GM23338 (cell line): ENCODE measurements around the gene LEKR1. TPM values are rescaled to one million over a fixed set of nuclear protein-coding genes. Genes with fewer than 3 reads are reported as not detected.
A peak's percentile ranks its signal among the peaks of the same experiment; 100 is the strongest.

Source experiments
- ATAC-seq: fragments of 200-7000 bp; cut with Tn5 transposase; 3 replicates; pipeline ENCODE4 v1.9.1; 2020
- DNase-seq: peaks from one replicate; pipeline ENCODE4 v3.0.0-alpha.2; 2015; ENCODE audit warnings: low spot score
- H2AFZ ChIP-seq: fragments of 200-600 bp; sonication (generic); 2 replicates; pipeline ENCODE4 v1.8.0; 2016; ENCODE audit warnings: antibody characterized with exemption, mild to moderate bottlenecking, moderate library complexity
- H3F3A ChIP-seq: fragments of 200-600 bp; sonication (generic); replicated peaks from 2 replicates; pipeline ENCODE4 v1.8.0; 2017; ENCODE audit warnings: antibody characterized with exemption, mixed run types, low read depth
- H3K27ac ChIP-seq: fragments of 200-600 bp; sonication (generic); 2 replicates; pipeline ENCODE4 v1.6.1; 2016; ENCODE audit warnings: low read depth
- H3K27me3 ChIP-seq: fragments of 200-600 bp; sonication (generic); 2 replicates; pipeline ENCODE4 v1.8.0; 2016; ENCODE audit warnings: mild to moderate bottlenecking, mixed run types, moderate library complexity; ENCODE audit not compliant: insufficient read depth
- H3K36me3 ChIP-seq: fragments of 200-600 bp; sonication (generic); 2 replicates; pipeline ENCODE4 v1.8.0; 2016; ENCODE audit warnings: mild to moderate bottlenecking; ENCODE audit not compliant: insufficient read depth
- H3K4me1 ChIP-seq: fragments of 200-600 bp; sonication (generic); 2 replicates; pipeline ENCODE4 v1.8.0; 2016; ENCODE audit warnings: mild to moderate bottlenecking, moderate library complexity; ENCODE audit not compliant: insufficient read depth
- H3K4me2 ChIP-seq: fragments of 200-600 bp; sonication (generic); 2 replicates; pipeline ENCODE4 v1.7.1; 2017; ENCODE audit warnings: mixed run types
- H3K4me3 ChIP-seq: fragments of 200-600 bp; sonication (generic); 2 replicates; pipeline ENCODE4 v1.6.1; 2016; ENCODE audit warnings: mixed run types
- H3K79me2 ChIP-seq: fragments of 200-600 bp; sonication (generic); replicated peaks from 2 replicates; pipeline ENCODE4 v1.8.0; 2017; ENCODE audit warnings: mild to moderate bottlenecking; ENCODE audit not compliant: insufficient read depth
- H3K9me2 ChIP-seq: fragments of 200-600 bp; sonication (generic); 2 replicates; pipeline ENCODE4 v1.8.0; 2017; ENCODE audit not compliant: insufficient read depth
- H4K20me1 ChIP-seq: fragments of 200-600 bp; sonication (generic); replicated peaks from 2 replicates; pipeline ENCODE4 v1.8.0; 2017; ENCODE audit warnings: mild to moderate bottlenecking; ENCODE audit not compliant: insufficient read depth
- H3K27ac Mint-ChIP-seq: 2 replicates; pipeline ENCODE4 v1.8.0; 2020; ENCODE audit warnings: inconsistent platforms, mild to moderate bottlenecking, moderate library complexity, mixed read lengths
- H3K27me3 Mint-ChIP-seq: 3 replicates; pipeline ENCODE4 v1.8.0; 2022; ENCODE audit warnings: low read depth, mild to moderate bottlenecking, moderate library complexity, mixed read lengths, inconsistent platforms; ENCODE audit not compliant: insufficient read depth, poor library complexity
- H3K36me3 Mint-ChIP-seq: 3 replicates; pipeline ENCODE4 v1.8.0; 2021; ENCODE audit warnings: low read depth, mild to moderate bottlenecking, inconsistent platforms, moderate library complexity, mixed read lengths
- H3K4me1 Mint-ChIP-seq: 3 replicates; pipeline ENCODE4 v1.8.0; 2020; ENCODE audit warnings: mild to moderate bottlenecking, inconsistent platforms, mixed read lengths
- H3K4me3 Mint-ChIP-seq: 3 replicates; pipeline ENCODE4 v1.8.0; 2021; ENCODE audit warnings: moderate library complexity, mild to moderate bottlenecking, inconsistent platforms, mixed read lengths
- H3K9me3 Mint-ChIP-seq: 3 replicates; pipeline ENCODE4 v1.8.0; 2020; ENCODE audit warnings: moderate library complexity, mild to moderate bottlenecking, inconsistent platforms, mixed read lengths
- CREB1 ChIP-seq: fragments of 250-450 bp; sonication (Bioruptor Pico); IDR thresholded peaks from 2 replicates; pipeline ENCODE4 v1.5.0; 2020; ENCODE audit warnings: low read depth, mild to moderate bottlenecking, moderate library complexity
- CTCF ChIP-seq, 2 experiments: fragments of 200-600 bp in 1 of 2; sonication (generic) in 1 of 2; conservative IDR thresholded peaks; 2 replicates each; pipeline versions ENCODE4 v1.5.1 to v1.6.1; 2016 to 2017; ENCODE audit warnings: antibody characterized with exemption in 2 of 2, low read depth in 2 of 2, mild to moderate bottlenecking in 2 of 2, moderate library complexity in 1 of 2
- EZH2phosphoT487 ChIP-seq: fragments of 200-600 bp; sonication (generic); IDR thresholded peaks from one replicate; pipeline ENCODE4 v1.8.1; 2018; ENCODE audit warnings: antibody characterized with exemption; ENCODE audit not compliant: unreplicated experiment
- JUNB ChIP-seq: IDR thresholded peaks from one replicate; pipeline ENCODE4 v1.6.1; 2016; ENCODE audit warnings: antibody characterized with exemption; ENCODE audit not compliant: unreplicated experiment
- NANOG ChIP-seq: IDR thresholded peaks from 2 replicates; pipeline ENCODE4 v1.6.1; 2016; ENCODE audit warnings: antibody characterized with exemption, borderline replicate concordance
- POLR2AphosphoS5 ChIP-seq: IDR thresholded peaks from 2 replicates; pipeline ENCODE4 v1.6.1; 2016; ENCODE audit warnings: antibody characterized with exemption, low read depth
- REST ChIP-seq: IDR thresholded peaks from one replicate; pipeline ENCODE4 v1.6.1; 2018; ENCODE audit warnings: antibody characterized with exemption; ENCODE audit not compliant: unreplicated experiment
- ZNF114 ChIP-seq: fragments of 250-450 bp; sonication (Bioruptor Pico); IDR thresholded peaks from 2 replicates; pipeline ENCODE4 v1.5.0; 2020; ENCODE audit warnings: mild to moderate bottlenecking, moderate library complexity
- ZNF331 ChIP-seq: fragments of 250-450 bp; sonication (Bioruptor Pico); IDR thresholded peaks from 2 replicates; pipeline ENCODE4 v1.5.0; 2020; ENCODE audit warnings: low read depth, mild to moderate bottlenecking, moderate library complexity
- polyA plus RNA-seq: library from polyadenylated mRNA; unstranded; fragments of >200 nt; fragmentation: Nextera tagmentation; extraction: Ambion mirVana; gene quantifications from 2 replicates; pipeline ENCODE4 v1.2.1, GENCODE V29; 2016
- total RNA-seq: library from RNA; depleted of rRNA; stranded (reverse); fragments of >200 nt; shearing (Covaris generic); gene quantifications from 2 replicates; pipeline ENCODE4 v1.2.3, GENCODE V29; 2014
- TF ChIP-seq, protein P1 (sequence below): fragments of 250-450 bp; sonication (Bioruptor Pico); IDR thresholded peaks from 2 replicates; pipeline ENCODE4 v1.5.0; 2020; ENCODE audit warnings: mild to moderate bottlenecking, moderate library complexity

LEKR1 gene
- total and polyA plus RNA-seq, 2 experiments from 2014 or later = not detected

DNA sequence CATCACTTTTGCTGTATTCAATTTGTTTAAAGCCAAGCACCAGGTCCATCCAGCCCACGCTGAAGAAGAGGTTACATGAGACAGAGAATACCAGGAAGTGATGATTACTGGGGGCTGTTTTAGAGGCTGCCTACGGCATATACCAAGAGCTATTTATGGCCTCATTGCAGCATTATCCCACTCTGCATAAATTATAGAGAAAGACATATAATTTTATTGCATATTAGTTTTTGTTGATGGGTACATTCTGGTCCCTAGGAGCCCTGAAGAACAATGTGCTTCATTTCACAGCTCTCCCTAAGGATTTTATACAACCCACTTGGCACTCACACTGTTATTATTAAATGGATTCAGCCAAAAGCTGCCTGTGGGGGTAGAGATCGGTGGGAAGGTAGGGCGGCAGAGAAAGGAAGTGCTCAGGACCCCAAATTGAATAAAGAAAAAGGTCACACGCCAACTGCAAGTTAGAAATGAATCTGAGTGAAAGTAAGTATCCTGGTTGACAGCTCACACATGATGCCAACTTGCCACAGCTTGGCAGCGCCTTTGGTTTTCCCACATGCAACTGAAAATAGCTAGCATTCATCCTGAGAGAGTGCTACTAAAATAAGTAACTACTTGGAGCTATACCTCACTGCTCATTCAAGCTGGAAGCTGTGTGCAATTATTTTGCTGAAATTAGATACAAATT, 260.1 kb downstream of the LEKR1 start:
- H3K9me2 ChIP-seq = no peaks in the 10 kb centered on the region
- Mint-ChIP-seq H3K27me3 (peaks cover 10% of the 10 kb centered on the region), H3K27ac (no peak overlapping the region), H3K9me3 (no peaks in the 10 kb centered on the region), H3K4me1 (peaks cover 38% of the 10 kb centered on the region), H3K36me3 (no peaks in the 10 kb centered on the region), H3K4me3 (no peak overlapping the region)
- no peaks in the 10 kb centered on the region for H3K36me3 ChIP-seq
- H3K4me3 ChIP-seq = no peak overlapping the region
- H3K4me2 ChIP-seq = no peak overlapping the region
- no peak overlapping the region for H3K27ac ChIP-seq
- no peaks in the 10 kb centered on the region for H3K27me3 ChIP-seq
- H3F3A ChIP-seq = no peaks in the 10 kb centered on the region
- no peaks in the 10 kb centered on the region for H3K79me2 ChIP-seq
- DNase-seq (no peak), ATAC-seq (no peak)
- H2AFZ ChIP-seq = no peak overlapping the region
- TF ChIP-seq EZH2phosphoT487 (no peak), NANOG (no peak), REST (no peak), JUNB (no peak)
- H3K4me1 ChIP-seq = peaks cover 20% of the 10 kb centered on the region
- no peaks in the 10 kb centered on the region for H4K20me1 ChIP-seq

- ATAC-seq = no peak
- Histone ChIP-seq H3K27ac (no peak overlapping the region), H3K4me3 (no peak overlapping the region)
- TF ChIP-seq POLR2AphosphoS5 (no peak), CREB1 (CRISPR knock-in tag) (no peak), CTCF (conservative IDR thresholded peaks at IDR 0.05; ENCODE audit: low read depth in 2 of 2) (no peak), NANOG (no peak), ZNF331 (no peak), ZNF114 (no peak)
- TF ChIP-seq, protein P1, sequence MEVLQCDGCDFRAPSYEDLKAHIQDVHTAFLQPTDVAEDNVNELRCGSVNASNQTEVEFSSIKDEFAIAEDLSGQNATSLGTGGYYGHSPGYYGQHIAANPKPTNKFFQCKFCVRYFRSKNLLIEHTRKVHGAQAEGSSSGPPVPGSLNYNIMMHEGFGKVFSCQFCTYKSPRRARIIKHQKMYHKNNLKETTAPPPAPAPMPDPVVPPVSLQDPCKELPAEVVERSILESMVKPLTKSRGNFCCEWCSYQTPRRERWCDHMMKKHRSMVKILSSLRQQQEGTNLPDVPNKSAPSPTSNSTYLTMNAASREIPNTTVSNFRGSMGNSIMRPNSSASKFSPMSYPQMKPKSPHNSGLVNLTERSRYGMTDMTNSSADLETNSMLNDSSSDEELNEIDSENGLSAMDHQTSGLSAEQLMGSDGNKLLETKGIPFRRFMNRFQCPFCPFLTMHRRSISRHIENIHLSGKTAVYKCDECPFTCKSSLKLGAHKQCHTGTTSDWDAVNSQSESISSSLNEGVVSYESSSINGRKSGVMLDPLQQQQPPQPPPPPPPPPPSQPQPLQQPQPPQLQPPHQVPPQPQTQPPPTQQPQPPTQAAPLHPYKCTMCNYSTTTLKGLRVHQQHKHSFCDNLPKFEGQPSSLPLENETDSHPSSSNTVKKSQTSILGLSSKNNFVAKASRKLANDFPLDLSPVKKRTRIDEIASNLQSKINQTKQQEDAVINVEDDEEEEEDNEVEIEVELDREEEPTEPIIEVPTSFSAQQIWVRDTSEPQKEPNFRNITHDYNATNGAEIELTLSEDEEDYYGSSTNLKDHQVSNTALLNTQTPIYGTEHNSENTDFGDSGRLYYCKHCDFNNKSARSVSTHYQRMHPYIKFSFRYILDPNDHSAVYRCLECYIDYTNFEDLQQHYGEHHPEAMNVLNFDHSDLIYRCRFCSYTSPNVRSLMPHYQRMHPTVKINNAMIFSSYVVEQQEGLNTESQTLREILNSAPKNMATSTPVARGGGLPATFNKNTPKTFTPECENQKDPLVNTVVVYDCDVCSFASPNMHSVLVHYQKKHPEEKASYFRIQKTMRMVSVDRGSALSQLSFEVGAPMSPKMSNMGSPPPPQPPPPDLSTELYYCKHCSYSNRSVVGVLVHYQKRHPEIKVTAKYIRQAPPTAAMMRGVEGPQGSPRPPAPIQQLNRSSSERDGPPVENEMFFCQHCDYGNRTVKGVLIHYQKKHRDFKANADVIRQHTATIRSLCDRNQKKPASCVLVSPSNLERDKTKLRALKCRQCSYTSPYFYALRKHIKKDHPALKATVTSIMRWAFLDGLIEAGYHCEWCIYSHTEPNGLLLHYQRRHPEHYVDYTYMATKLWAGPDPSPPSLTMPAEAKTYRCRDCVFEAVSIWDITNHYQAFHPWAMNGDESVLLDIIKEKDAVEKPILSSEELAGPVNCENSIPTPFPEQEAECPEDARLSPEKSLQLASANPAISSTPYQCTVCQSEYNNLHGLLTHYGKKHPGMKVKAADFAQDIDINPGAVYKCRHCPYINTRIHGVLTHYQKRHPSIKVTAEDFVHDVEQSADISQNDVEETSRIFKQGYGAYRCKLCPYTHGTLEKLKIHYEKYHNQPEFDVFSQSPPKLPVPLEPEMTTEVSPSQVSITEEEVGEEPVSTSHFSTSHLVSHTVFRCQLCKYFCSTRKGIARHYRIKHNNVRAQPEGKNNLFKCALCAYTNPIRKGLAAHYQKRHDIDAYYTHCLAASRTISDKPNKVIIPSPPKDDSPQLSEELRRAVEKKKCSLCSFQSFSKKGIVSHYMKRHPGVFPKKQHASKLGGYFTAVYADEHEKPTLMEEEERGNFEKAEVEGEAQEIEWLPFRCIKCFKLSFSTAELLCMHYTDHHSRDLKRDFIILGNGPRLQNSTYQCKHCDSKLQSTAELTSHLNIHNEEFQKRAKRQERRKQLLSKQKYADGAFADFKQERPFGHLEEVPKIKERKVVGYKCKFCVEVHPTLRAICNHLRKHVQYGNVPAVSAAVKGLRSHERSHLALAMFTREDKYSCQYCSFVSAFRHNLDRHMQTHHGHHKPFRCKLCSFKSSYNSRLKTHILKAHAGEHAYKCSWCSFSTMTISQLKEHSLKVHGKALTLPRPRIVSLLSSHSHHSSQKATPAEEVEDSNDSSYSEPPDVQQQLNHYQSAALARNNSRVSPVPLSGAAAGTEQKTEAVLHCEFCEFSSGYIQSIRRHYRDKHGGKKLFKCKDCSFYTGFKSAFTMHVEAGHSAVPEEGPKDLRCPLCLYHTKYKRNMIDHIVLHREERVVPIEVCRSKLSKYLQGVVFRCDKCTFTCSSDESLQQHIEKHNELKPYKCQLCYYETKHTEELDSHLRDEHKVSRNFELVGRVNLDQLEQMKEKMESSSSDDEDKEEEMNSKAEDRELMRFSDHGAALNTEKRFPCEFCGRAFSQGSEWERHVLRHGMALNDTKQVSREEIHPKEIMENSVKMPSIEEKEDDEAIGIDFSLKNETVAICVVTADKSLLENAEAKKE (CRISPR knock-in tag) = no peak
Observed at GRCh38 chr3:157086775-157087174, 260.6 kb downstream of the LEKR1 start.

More at GRCh38 chr3:157086775-157087174, 260.6 kb downstream of the LEKR1 start:
- Histone ChIP-seq H2AFZ (no peak overlapping the region), H3K9me2 (no peaks in the 10 kb centered on the region), H3F3A (no peaks in the 10 kb centered on the region), H3K79me2 (no peaks in the 10 kb centered on the region), H3K4me2 (0 out of 2 replicates have a peak overlapping the region, but pooled peaks have one; percentile 19), H3K4me1 (peaks cover 20% of the 10 kb centered on the region), H3K36me3 (no peaks in the 10 kb centered on the region), H3K27me3 (no peaks in the 10 kb centered on the region), H4K20me1 (no peaks in the 10 kb centered on the region)
- H3K27ac Mint-ChIP-seq = no peak overlapping the region
- no peaks in the 10 kb centered on the region for H3K9me3 Mint-ChIP-seq
- no peak overlapping the region for H3K4me3 Mint-ChIP-seq
- H3K27me3 Mint-ChIP-seq = peaks cover 10% of the 10 kb centered on the region
- peaks cover 33% of the 10 kb centered on the region for H3K4me1 Mint-ChIP-seq
- DNase-seq = no peak
- no peaks in the 10 kb centered on the region for H3K36me3 Mint-ChIP-seq
